ENCODE measurements around the gene TNNC1.
A peak's percentile ranks its signal among the peaks of the same experiment; 100 is the strongest.

Gene TNNC1

GRCh38 chr3:52483081-52483480 lies 29.2 kb upstream of the TNNC1 start:
- DNase-seq (ENCODE audit: extremely low read depth, low read depth), result no peak
- no peak for TF ChIP-seq CTCF (IDR thresholded peaks at IDR 0.05; ENCODE audit: low read depth, low read length)

GRCh38 chr3:52481819-52482521 lies 28.1 kb upstream of the TNNC1 start:
- peak; percentile 40 for TF ChIP-seq CTCF (IDR thresholded peaks at IDR 0.05; ENCODE audit: low read depth, low read length)
- DNase-seq (ENCODE audit: extremely low read depth, low read depth), result no peak

GRCh38 chr3:52480768-52481715 lies 27.2 kb upstream of the TNNC1 start:
- no peak for DNase-seq (ENCODE audit: extremely low read depth, low read depth)
- TF ChIP-seq CTCF (IDR thresholded peaks at IDR 0.05; ENCODE audit: low read depth, low read length), result no peak

- TF ChIP-seq CTCF (IDR thresholded peaks at IDR 0.05; ENCODE audit: low read depth, low read length), result no peak
- no peak for DNase-seq (ENCODE audit: extremely low read depth, low read depth)
Measured at GRCh38 chr3:52479877-52480575, 26.2 kb upstream of the TNNC1 start.

- DNase-seq (ENCODE audit: extremely low read depth, low read depth), result no peak
- TF ChIP-seq CTCF (IDR thresholded peaks at IDR 0.05; ENCODE audit: low read depth, low read length), result no peak
Measured at GRCh38 chr3:52479037-52479876, 25.4 kb upstream of the TNNC1 start.

GRCh38 chr3:52477796-52478095 lies 23.9 kb upstream of the TNNC1 start:
- no peak for DNase-seq (ENCODE audit: extremely low read depth, low read depth)

More at GRCh38 chr3:52477796-52478095, 23.9 kb upstream of the TNNC1 start:
- no peak for TF ChIP-seq CTCF (IDR thresholded peaks at IDR 0.05; ENCODE audit: low read depth, low read length)
